ENCODE measurements around the gene WLS. TPM values are rescaled to one million over a fixed set of nuclear protein-coding genes. Genes with fewer than 3 reads are reported as not detected.

Gene WLS
- total RNA-seq, 1 donor from 2014 or later, result 128 TPM

- DNase-seq (ENCODE audit: low read depth, low spot score), result no peak
These were observed 3.5 kb downstream of the WLS start for GRCh38 chr1:68228851-68229250.

DNA sequence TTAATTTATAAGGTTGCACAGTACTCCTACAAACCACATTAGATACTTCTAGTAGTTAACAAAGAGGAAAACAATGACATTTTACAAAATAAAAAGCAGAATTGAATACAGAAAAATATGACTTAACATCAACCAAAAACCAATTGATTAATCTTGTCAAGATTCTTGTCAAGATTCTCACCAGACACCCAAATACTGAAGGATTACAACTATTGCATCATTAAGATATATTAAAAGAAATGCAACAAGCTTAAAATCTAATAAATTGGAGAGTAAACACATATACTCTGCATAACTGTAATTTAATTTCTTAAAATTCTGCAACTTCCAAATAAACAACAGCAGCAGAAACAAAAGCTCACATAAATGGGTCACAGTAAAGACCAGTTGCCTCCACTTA, 4.7 kb downstream of the WLS start:
- no peak for DNase-seq (ENCODE audit: low read depth, low spot score)

GRCh38 chr1:68225781-68226180, 6.5 kb downstream of the WLS start:
- no peak for DNase-seq (ENCODE audit: low read depth, low spot score)

- DNase-seq (ENCODE audit: low read depth, low spot score), result no peak
These were observed 8.6 kb downstream of the WLS start for GRCh38 chr1:68223687-68224086.

GRCh38 chr1:68221980-68222373, 10.3 kb downstream of the WLS start:
- DNase-seq (ENCODE audit: low read depth, low spot score), result no peak

DNA sequence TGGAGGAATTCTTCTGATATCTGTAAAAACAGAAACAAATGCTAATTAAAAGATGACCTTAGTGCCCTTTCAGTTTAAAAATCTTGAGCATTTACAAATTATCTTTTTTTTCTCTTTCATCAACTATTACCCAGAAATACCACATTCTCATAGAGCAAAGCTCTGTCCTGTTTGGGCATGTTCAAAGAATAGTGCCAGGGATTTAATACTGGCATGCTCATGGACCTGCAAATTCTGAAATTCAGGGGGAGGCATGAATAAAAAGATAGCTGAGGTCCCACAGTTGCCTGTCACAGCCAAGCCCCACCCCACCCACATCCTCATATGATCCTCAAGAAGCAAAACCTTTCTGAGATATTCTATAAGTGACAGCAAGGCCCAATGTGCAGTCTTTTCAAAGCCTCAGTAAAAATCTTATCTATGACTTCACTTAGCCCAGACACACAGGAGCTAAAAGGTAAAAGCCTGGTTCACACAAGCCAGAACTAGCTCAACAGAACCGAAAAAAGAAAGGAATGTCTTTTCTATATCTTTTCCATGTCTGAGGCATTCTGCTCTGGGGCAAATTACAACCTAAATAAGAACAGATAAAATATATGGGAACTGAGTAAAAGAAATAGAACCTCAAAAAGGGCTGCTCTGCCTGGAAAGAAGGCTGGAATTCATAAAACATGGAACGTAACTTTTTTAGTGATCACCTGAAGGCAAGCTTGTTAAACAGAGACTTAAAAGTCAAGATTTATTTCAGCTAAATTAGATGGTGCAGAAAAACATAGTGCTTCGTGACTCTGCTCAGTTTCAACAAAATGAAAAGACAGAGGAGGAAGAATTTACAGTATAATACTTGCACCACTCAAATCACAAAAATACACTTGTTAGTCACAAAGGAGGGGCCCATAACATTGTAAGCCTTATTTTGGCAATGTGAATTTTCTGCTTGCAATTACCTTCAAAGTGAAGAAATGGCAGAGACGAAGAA, 11.0 kb downstream of the WLS start:
- no peak for DNase-seq (ENCODE audit: low read depth, low spot score)

DNA sequence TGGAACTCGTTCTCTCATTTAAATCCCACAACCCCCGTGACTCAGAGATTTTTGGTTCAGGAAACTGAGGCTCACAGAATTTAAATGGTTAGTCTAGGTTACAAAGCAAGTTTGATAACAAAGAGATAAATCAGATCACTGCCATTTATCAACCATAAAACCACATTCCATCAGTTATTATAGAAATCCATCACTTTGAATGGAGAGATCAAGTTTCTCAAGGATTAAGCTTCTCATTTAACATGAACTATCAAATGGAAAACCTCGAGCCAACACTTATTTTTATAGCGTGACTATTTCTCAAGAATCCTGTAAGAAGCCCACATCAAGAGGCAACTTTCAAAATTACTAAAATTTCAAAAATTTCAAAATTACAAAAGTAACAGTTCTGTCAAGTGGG, 11.9 kb downstream of the WLS start:
- no peak for DNase-seq (ENCODE audit: low read depth, low spot score)

DNA sequence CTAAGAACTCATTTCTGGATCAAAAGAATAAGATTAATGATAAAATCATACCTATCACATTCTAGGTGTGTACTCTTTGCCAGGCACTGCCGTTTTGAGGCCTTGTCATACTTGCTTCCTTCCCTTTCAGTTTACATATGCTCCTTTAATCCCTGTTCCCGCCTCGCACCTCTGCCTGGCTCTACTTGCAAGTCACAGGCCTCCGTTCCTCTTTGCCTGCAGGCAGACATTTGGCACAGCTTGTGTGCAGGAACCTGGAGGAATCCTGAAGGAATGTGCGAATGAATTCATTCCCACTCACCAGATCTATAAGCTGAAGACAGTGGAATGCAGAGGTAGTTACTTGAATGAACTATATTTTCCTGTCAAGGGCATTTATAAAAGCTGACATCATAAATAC, 13.8 kb downstream of the WLS start:
- no peak for DNase-seq (ENCODE audit: low read depth, low spot score)

DNA sequence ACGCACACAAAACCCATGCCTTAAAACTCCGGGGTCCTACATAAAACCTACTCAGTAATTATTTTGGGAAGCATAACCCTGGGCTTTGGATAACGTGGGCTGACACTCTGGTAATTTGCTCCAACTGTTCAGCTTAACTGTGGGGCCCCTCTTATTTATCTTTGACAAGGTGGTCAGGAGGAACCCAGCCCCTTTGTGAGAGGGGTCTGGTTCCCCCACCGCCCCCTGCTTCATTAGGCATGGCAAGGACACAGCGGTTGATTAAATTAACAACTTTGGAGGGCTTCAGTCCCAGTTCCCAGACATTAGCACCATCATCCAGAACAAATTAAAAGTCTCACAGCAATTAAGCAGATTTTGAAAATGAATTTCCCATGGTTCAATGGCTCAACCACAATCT, 14.7 kb downstream of the WLS start:
- DNase-seq (ENCODE audit: low read depth, low spot score), result no peak

DNA sequence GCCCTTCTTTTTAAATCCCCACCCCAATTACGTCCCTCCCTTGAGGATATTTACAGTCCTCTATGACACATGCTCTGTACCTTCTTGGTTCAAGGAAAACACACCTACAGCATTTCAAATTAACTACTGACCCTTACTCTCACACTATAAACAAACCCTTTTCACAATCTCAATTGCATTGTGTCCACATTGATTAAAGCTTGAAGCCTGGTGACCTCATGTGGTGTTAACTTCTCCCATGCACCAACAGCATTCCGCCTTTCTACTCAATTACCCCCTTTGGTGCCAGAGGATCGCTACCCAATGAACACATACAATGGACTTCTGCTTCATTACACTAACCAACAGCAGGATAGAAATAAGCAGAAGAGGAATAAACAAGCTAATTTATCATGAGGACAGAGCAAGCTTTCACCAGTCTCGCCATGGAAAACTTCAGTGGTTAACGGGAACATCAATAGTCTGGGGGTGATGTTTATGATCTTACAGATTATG, 15.2 kb downstream of the WLS start:
- no peak for DNase-seq (ENCODE audit: low read depth, low spot score)

GRCh38 chr1:68216089-68216772, 16.1 kb downstream of the WLS start:
- no peak for DNase-seq (ENCODE audit: low read depth, low spot score)

GRCh38 chr1:68213843-68214242, 18.5 kb downstream of the WLS start:
- DNase-seq (ENCODE audit: low read depth, low spot score), result no peak

GRCh38 chr1:68211761-68212380, 20.5 kb downstream of the WLS start:
- no peak for DNase-seq (ENCODE audit: low read depth, low spot score)

- DNase-seq (ENCODE audit: low read depth, low spot score), result no peak
These were observed 21.5 kb downstream of the WLS start for GRCh38 chr1:68210829-68211228.

- DNase-seq (ENCODE audit: low read depth, low spot score), result no peak
These were observed 22.3 kb downstream of the WLS start for GRCh38 chr1:68210027-68210426.

GRCh38 chr1:68206848-68207689, 25.3 kb downstream of the WLS start:
- peak; percentile 57 for DNase-seq (ENCODE audit: low read depth, low spot score)

DNA sequence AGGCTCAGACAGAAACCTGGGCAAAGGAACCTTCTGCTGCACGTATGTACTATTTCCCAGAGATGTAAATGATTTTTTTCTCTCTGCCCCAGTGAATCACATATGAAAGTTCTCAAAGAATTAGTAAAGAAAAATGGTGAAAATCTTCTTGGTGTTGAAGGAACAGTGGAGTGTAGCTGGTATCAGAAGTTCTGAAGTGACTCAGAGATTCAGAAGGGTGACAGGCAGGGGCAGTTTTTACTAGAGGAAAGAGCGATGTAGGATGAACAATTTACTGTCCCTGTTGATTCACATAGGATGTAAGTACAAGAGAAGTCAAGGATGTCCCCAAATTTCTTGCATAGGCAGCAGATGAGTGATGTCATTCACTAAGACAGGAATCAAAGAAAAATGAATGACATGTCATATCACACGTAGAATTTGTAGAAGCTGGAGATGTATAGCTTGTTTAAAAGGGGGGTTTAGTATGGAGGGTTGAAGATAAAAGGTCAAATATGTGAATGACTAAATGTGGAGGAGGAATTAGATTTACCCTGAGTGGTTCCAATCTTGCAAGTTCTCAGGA, 26.4 kb downstream of the WLS start:
- no peak for DNase-seq (ENCODE audit: low read depth, low spot score)

DNA sequence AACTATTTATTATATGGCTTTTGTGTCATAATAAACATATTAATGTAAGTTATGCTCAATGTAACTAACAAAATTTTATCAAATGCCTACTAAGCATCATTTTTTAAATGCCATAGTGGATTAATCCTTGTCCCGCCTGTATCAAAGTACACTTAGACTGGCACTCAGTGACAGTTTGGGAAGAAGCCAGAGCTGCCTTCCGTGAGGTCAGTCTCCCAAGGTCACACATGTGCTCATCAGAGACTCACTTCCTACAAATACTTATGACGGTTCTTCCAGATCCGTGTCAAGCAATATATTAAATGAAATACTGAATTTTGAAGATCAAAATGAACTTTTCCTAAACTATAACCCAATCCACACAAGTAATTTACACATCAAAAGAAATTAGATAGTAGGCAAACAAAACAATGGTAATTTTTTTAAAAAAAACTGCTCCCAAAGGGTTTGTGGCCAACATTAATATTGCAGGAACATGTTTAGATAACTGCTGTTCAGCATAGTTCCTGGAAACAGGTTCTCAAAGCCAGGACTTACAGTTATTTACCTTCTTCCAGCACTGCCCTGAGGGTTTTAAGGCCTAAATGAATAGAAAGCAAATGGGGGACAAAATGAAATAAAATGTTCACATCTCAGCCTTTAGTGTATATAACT, 27.2 kb downstream of the WLS start:
- no peak for DNase-seq (ENCODE audit: low read depth, low spot score)

DNA sequence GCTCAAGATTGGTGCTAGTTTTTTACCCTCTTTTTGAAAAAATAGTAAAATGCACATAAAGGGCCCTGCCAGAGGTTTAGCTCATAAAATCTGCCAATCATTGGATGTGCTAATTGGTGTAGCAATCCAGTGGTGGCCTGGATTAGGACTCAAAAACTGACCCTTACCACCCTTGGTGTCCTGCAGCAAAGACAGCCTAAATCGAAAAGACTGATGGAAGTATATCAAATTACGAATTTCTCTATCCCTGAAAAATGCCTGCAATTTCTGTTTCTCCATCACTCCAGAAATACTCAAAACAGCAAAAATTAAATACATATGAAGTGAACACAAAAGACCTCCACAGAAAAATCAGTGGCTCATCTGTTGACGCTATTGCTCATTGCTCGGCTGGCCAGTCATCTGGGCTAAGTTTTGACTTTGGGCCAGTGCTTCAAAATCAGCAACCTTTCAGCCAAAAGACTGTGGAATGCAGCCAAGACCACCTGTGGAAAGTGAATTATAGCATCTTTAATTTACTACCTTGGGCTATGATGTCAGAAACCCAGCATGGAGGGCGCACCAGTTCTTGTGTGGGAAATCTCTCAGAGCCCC, 30.0 kb downstream of the WLS start:
- no peak for DNase-seq (ENCODE audit: low read depth, low spot score)
